Fibroblast of mammary gland (primary cell): Measurements from ENCODE around the gene APOBEC3F.

ENCODE experiments used
- DNase-seq: peaks from one replicate; pipeline ENCODE4 v3.0.0-alpha.2; 2010; ENCODE audit warnings: low read depth
- H3K4me3 ChIP-seq: 2 replicates; pipeline ENCODE4 v1.5.1; 2011; ENCODE audit warnings: low read depth, mild to moderate bottlenecking, low read length, moderate library complexity; ENCODE audit not compliant: control insufficient read depth
- TF ChIP-seq, protein P1 (sequence below): conservative IDR thresholded peaks from 2 replicates; pipeline ENCODE4 v1.5.1; 2011; ENCODE audit warnings: low read depth, low read length, inconsistent platforms; ENCODE audit not compliant: control insufficient read depth, insufficient read depth

APOBEC3F gene

GRCh38 chr22:39092111-39092862 lies 51.6 kb downstream of the APOBEC3F start:
- no peak overlapping the region for H3K4me3 ChIP-seq
- no peak for DNase-seq

DNA sequence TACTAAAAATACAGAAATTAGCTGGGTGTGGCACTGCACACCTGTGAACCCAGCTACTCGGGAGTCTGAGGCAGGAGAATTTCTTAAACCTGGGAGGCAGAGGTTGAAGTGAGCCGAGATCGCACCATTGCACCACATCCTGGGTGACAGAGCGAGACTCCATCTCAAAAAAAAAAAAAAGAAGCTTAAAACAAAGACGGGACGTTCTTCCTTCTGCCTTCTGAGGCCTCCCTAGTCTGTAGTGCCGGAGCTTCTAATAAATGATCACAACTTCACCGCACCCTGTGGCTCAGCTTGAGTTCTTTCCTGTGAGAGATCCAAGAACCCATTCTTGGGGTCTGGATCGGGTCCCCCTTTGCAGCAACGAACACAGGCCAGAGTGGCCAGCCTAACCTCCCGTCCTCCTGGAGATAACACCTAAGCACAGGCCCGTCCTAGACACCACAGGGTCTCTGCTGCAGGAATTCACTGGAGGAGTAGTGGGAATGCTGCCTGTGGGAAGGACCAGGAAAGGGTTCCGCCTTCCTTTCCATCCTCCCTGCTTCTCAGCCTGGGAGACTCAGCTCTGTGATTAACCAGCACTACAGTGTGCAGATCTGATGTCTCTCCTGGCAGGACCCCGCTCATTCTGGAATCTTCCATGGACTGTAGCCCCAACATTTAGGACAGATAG lies 54.2 kb downstream of the APOBEC3F start:
- H3K4me3 ChIP-seq: no peak overlapping the region
- TF ChIP-seq, protein P1, sequence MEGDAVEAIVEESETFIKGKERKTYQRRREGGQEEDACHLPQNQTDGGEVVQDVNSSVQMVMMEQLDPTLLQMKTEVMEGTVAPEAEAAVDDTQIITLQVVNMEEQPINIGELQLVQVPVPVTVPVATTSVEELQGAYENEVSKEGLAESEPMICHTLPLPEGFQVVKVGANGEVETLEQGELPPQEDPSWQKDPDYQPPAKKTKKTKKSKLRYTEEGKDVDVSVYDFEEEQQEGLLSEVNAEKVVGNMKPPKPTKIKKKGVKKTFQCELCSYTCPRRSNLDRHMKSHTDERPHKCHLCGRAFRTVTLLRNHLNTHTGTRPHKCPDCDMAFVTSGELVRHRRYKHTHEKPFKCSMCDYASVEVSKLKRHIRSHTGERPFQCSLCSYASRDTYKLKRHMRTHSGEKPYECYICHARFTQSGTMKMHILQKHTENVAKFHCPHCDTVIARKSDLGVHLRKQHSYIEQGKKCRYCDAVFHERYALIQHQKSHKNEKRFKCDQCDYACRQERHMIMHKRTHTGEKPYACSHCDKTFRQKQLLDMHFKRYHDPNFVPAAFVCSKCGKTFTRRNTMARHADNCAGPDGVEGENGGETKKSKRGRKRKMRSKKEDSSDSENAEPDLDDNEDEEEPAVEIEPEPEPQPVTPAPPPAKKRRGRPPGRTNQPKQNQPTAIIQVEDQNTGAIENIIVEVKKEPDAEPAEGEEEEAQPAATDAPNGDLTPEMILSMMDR: no peak
- DNase-seq: no peak

More at GRCh38 chr22:39092111-39092862, 51.6 kb downstream of the APOBEC3F start:
- TF ChIP-seq, protein P1: no peak

GRCh38 chr22:39095971-39096370 lies 55.3 kb downstream of the APOBEC3F start:
- no peak overlapping the region for H3K4me3 ChIP-seq
- DNase-seq: no peak
- TF ChIP-seq, protein P1: no peak

DNA sequence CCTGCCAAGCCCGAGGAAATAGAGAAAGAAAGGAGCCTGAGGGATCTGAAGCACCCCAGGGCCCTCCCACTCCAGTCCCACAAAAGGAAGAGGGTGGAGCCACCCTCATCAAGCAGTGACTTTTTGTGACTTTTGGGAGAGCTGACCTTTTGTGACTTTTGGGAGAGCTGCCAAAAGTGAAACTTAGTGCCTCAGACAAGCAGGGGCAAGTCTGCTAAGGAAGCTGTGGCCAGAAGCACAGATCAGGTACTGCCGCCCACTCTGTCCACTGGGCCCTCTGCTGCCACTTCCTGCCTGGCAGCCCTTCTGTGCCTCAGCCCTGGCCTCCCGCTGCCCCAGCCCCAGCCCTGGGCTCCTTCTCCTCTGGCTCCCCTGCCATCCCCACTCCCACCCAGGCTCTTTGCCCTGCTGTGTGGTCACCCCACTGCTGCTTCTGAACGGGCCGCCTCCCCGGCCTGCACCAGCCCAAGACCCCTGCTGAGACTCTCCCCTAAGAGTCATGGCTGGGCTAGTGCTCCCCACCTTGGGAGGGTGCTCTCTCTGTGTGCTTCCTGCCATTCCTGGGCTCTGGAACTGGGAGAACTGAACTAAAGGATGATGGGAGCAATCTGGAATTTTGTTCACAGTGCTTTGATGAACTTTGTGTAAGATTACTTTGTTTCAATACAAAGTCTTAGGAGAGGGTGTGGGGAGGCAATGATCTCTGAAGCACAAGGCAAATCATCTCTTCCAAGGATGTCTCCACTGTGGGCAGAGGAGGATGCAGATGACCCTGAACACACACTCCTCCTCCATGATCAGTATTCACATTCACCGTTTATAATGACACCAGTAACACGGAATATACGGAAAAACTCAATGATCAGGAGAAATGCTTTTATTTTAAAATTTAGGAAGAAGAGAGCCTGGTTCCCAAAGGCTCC lies 56.7 kb downstream of the APOBEC3F start, which contains the start of gene APOBEC3H:
APOBEC3H (plus strand) TSS at position 147 of the 923 bp plus-strand sequence. CDS start 3,035 bp downstream, outside the sequence.
- H3K4me3 ChIP-seq: no peak within 1 kb of the TSS
- TF ChIP-seq, protein P1: no peak
- no peak for DNase-seq

GRCh38 chr22:39098026-39098425 lies 57.4 kb downstream of the APOBEC3F start:
- no peak overlapping the region for H3K4me3 ChIP-seq
- TF ChIP-seq, protein P1: no peak
- DNase-seq: no peak

DNA sequence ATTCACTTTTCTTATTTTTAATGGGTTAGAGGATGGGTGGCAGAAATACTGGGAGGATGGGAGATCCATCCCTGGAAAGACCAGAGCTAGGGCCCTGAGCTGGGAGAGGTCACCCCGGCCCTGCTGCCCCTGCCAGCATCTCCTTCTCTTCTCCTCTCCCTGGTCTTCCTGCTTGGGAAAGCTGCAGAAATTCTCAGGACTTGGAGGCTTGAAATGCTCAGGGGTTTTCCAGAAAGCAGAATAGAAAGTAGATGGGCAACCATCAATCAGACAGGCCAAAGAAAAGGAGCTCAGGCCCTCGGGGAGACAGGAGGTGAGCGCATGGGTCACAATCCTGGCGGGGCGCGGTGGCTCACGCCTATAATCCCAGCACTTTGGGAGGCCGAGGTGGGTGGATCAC lies 57.9 kb downstream of the APOBEC3F start:
- no peak overlapping the region for H3K4me3 ChIP-seq
- no peak for DNase-seq
- TF ChIP-seq, protein P1: no peak
